Stimulated activated CD8-positive, alpha-beta memory T cell treated with anti-CD3 and anti-CD28 coated beads, Interleukin-15, amount 100 ng/mL, for 1 hour (primary cell): Measurements from ENCODE around the gene CIAO1.
"Not testable (repeated sequence)": the region's sequence is repeated elsewhere in the genome, so short reads cannot be mapped to it uniquely, and the experiment has no call there.

Experiments
- DNase-seq: peaks from one replicate; pipeline ENCODE4 v3.0.0-alpha.2; 2020; ENCODE audit warnings: low read depth

Gene CIAO1

GRCh38 chr2:96250188-96250587 lies 15.8 kb upstream of the CIAO1 start:
- DNase-seq = no peak

DNA sequence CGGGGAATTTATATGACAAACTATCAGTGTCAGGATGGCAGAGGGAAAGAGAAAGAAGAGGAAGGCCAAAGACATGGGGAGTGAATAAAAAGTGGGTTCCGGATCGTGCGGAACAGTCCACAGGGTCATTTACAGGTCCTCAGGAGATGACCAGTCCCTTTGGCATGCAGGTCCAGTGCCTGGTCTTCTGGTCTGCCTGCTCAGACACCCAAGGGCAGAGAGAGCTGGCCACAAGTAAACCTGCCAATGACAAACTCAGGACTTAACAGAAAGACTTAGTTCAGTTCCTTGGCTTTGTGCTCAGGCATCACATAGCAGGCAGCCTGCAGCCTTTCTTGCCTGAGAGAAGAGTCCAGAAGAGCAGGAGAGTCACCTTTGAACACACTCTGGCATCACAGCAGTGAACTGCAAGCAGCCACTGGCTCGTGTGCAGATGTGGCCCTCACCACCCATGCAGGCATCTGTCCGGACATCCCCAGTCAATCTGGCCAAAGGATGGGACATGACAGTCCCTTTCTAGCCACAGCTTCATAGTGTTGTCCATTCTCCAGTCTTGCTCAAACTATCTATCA lies 14.2 kb upstream of the CIAO1 start:
- no peak for DNase-seq

GRCh38 chr2:96252526-96252925 lies 13.5 kb upstream of the CIAO1 start:
- DNase-seq = no peak

GRCh38 chr2:96253006-96253405 lies 13.0 kb upstream of the CIAO1 start:
- DNase-seq = no peak

GRCh38 chr2:96254571-96254970 lies 11.5 kb upstream of the CIAO1 start:
- DNase-seq = no peak

DNA sequence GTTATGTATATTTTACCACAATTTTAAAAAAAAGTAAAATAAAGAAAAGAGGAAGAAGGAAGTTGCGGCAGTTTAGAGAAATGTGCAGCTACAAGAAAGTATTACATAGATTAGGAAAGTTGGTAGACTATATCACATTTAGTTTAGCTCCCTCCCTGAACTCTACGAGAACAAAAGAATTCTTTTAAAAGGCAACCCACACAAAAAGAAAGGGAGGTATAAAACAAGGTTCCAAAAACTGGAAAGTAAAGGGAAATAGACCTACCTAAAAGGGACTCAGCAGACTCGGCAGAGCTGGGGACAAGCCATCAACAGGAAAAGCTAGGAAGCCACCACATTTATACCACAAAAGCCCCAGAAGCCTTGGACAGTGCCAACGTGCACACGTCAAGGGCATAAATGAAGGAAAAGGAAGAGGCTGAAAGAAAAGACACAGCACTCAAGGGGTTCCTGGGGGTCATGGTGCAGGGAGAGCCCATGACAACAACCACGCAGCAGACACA lies 9.4 kb upstream of the CIAO1 start:
- no peak for DNase-seq

GRCh38 chr2:96257744-96258143 lies 8.3 kb upstream of the CIAO1 start:
- not testable (repeated sequence) for DNase-seq

DNA sequence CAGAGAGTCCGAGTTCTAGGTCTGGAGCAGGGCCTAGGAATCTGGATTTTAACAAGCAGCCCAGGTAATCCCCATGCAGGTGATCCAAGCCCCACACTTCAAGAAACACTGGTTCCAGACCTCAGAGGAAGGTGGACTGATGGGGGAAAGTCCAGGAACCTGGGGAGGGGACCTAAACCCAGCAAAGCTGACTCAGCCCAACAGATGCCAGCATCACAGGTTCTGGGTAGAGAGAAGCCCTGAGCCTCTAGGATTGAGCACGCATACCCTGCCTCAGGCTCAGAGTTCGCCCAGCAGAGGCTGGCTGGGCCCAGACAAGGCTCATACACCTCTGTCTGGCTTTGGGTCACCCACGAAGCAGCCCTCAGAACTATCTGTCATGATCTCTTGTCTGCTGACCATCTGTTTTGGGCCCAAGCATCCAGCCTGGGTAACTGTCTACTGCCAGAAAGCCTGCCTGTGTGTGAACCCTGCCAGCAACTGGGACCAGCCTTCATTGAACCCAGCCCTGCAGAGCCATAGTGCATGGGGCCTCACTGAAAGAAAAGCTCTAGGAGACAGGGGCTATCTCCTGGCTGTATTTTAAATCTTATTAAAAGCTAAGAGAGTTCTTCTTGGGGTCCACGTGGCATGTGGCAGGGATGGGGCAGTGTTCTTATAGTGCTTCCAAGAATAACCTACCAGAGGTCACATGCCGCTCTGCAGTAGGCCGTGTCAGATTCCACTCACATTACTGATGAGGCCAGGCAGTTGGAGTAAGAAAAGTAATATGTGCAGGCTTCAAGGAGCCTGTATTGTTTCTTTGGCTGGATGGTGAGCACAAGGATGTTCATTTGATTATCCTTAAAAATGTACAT lies 7.6 kb upstream of the CIAO1 start:
- no peak for DNase-seq

DNA sequence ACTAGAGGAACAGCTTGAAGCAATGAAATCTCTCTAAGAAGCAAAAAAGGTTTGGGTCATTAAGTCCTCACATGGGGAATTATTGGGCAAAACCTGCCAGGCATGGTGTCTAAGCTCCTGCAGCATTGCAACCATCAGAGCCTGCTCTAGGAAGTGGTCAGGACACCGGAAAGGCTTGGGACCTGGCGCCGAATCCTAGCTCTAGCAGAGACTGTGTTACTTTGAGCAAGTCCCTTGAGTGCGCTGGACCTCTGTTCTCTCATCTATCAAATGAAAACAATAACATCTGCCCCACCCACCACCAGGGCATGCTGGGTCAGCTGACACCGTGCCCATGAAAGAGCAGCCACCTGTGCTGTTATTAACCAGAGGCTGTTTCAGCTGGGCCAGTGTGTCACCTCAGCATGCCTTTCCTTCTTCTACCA lies 6.5 kb upstream of the CIAO1 start:
- DNase-seq = no peak

DNA sequence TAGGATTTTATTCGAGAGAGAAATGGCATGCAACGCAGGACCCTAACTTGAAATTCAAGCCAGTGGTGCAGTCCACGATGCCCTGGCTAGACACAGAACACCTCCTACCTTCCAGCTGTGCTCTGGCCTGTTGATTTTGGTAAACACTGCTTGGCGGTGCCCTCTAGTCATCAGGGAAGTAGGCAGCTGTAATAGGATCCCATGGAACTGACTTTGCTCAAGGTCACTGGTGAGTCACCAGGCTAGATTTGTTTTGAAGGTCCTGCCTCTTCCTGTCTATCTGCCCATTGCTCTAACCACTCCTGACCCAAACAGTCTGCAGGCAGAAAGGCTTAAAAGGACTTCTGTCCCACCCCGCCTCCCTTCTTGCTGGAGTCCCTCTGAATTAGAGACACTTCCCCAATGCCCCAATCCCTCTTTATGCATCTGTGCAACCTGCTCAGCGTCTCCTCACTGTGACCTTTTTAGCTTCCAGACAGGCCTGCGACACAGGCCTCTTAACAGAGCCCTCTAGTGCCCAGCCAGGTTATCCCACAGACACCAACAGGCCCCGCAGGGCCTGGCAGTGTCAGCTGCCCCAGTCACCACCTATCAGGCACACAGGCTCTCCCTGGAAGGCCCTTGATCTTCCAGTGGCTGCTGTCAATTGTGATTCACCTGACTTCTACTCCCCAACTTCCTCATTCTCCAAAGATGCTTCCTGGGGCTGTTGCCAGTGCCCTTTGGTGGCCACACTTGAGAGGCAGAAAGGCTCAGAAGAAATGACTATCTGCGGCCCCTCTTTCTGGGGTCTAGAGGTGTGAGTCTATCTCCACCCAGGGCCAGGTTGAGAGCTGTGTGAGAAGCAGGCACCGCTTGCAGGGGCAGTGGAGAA lies 5.4 kb upstream of the CIAO1 start:
- DNase-seq = peak; percentile 5

- DNase-seq = no peak
Observed at GRCh38 chr2:96261328-96262003, 4.6 kb upstream of the CIAO1 start.

GRCh38 chr2:96262306-96262705 lies 3.7 kb upstream of the CIAO1 start:
- DNase-seq = no peak

DNA sequence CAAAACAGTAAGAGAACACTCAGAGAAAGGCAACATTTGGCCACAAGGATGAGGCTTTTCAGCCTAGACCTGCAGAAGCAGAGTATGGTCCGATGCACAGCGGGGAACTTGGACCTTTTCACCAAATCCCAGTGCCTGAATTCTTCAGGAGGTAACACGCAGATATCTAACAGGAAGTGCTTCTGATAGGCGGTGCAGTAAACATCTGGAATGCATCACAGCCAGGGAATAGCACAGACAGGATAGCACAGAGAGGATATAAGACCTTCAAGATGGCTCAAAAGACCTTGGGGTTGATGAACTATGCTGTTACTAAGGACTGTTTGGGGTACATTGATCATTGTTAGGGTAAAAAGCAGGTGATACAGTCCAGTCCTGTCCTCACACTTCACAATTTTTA lies 1.9 kb upstream of the CIAO1 start:
- no peak for DNase-seq

GRCh38 chr2:96264656-96265348 lies 1.2 kb upstream of the CIAO1 start:
- no peak for DNase-seq

GRCh38 chr2:96265349-96265839 lies 631 bp upstream of the CIAO1 start:
- DNase-seq = peak; percentile 13

DNA sequence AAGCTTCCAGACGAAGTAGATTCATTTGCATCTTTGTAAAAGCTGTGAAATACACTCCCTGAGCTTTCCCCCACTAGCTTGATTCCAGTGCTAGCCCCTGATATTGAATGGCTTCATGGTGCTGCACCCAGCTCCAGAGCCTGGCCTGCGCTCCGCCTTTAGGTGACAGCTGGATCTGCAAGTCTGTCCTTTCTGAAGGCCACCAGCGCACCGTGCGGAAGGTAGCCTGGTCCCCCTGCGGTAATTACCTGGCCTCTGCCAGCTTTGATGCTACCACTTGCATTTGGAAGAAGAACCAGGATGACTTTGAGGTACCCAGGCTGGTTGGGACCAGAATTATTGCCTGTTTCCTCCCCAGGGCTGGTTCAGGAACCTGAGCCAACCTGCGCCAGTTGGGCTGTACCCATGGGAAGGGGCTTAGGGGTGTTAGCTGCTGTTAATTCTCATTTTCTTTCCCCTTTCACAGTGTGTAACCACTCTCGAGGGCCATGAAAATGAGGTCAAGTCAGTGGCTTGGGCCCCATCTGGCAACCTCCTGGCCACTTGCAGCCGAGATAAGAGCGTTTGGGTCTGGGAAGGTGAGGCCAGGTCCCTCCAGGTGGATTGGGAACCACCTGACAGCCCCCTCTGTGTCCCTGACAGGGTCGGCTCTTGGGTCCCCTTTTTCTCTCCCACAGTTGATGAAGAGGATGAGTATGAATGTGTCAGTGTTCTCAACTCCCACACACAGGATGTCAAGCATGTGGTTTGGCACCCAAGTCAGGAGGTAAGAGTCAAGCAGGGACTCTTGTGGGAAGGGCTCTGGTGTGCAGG lies 1.3 kb downstream of the CIAO1 start:
- peak; percentile 5 for DNase-seq

GRCh38 chr2:96271995-96272394 lies 6.0 kb downstream of the CIAO1 start:
- no peak for DNase-seq

GRCh38 chr2:96273763-96274162 lies 7.7 kb downstream of the CIAO1 start:
- DNase-seq = no peak

GRCh38 chr2:96274355-96275056 lies 8.5 kb downstream of the CIAO1 start:
- no peak for DNase-seq
